DOHH2 (cell line): ENCODE measurements around the gene SMTNL1.

Experiments
- EZH2phosphoT487 ChIP-seq: fragments of 200-600 bp; sonication (generic); IDR thresholded peaks from 2 replicates; pipeline ENCODE4 v1.6.1; 2017; ENCODE audit warnings: borderline replicate concordance, mild to moderate bottlenecking, antibody characterized with exemption, low read length, moderate library complexity, mixed read lengths
- TF ChIP-seq, protein P1 (sequence below): fragments of 200-600 bp; sonication (generic); IDR thresholded peaks from one replicate; pipeline ENCODE4 v1.5.1; 2014; ENCODE audit warnings: antibody characterized with exemption, mild to moderate bottlenecking, low read depth, low read length; ENCODE audit not compliant: poor library complexity, severe bottlenecking

DNA sequence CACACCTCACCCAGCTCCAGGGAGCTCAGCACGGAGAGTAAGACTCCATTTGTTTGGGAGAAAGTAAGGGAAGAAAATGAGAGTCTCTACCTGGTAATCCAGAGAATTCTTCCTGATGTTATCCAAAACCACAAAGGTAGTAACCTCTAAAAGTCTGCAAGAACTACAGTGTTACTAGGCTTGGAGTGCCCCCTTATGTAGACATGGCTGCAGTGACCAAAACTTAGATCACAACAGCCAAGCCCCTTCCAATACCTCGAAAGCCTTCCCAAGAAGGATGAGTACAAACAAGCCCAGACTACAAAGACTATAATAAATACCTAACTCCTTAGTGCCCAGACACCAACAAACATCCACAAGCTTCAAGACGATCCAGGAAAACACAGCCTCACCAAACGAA, 25.2 kb downstream of the SMTNL1 start:
- TF ChIP-seq, protein P1, sequence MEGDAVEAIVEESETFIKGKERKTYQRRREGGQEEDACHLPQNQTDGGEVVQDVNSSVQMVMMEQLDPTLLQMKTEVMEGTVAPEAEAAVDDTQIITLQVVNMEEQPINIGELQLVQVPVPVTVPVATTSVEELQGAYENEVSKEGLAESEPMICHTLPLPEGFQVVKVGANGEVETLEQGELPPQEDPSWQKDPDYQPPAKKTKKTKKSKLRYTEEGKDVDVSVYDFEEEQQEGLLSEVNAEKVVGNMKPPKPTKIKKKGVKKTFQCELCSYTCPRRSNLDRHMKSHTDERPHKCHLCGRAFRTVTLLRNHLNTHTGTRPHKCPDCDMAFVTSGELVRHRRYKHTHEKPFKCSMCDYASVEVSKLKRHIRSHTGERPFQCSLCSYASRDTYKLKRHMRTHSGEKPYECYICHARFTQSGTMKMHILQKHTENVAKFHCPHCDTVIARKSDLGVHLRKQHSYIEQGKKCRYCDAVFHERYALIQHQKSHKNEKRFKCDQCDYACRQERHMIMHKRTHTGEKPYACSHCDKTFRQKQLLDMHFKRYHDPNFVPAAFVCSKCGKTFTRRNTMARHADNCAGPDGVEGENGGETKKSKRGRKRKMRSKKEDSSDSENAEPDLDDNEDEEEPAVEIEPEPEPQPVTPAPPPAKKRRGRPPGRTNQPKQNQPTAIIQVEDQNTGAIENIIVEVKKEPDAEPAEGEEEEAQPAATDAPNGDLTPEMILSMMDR: no peak
- TF ChIP-seq EZH2phosphoT487: no peak
